ENCODE measurements around the gene PRSS36.

- no peak for TF ChIP-seq CTCF (IDR thresholded peaks at IDR 0.05)
- no peak for TF ChIP-seq POLR2A (IDR thresholded peaks at IDR 0.05)
These were observed 22.7 kb downstream of the PRSS36 start for GRCh38 chr16:31127182-31127581.

Data from testis (tissue), 2 donors.